Progenitor cell of endocrine pancreas (in vitro differentiated cells): ENCODE data around the gene DSE. TPM values are rescaled to one million over a fixed set of nuclear protein-coding genes. Genes with fewer than 3 reads are reported as not detected.

Experiments used
- DNase-seq: peaks from one replicate; pipeline ENCODE4 v3.0.0; 2021; ENCODE audit warnings: low spot score; ENCODE audit not compliant: unreplicated experiment
- H3K27ac Mint-ChIP-seq: 2 replicates; pipeline ENCODE4 v1.8.0; 2021; ENCODE audit warnings: mild to moderate bottlenecking, moderate library complexity, mixed read lengths
- H3K27me3 Mint-ChIP-seq: 2 replicates; pipeline ENCODE4 v1.8.0; 2021; ENCODE audit warnings: mixed read lengths
- H3K36me3 Mint-ChIP-seq: 2 replicates; pipeline ENCODE4 v1.8.0; 2022; ENCODE audit warnings: mixed read lengths; ENCODE audit not compliant: insufficient read depth
- H3K4me1 Mint-ChIP-seq: 2 replicates; pipeline ENCODE4 v1.8.0; 2021; ENCODE audit warnings: low read depth, mixed read lengths
- H3K4me3 Mint-ChIP-seq: 2 replicates; pipeline ENCODE4 v1.8.0; 2021; ENCODE audit warnings: low read depth, mild to moderate bottlenecking, moderate library complexity, mixed read lengths
- H3K9me3 Mint-ChIP-seq: 2 replicates; pipeline ENCODE4 v1.8.0; 2021; ENCODE audit warnings: low read depth, mixed read lengths
- CTCF ChIP-seq: fragments of 200-600 bp; sonication (generic); IDR thresholded peaks from one replicate; pipeline ENCODE4 v1.5.0; 2021; ENCODE audit warnings: antibody characterized with exemption, mild to moderate bottlenecking; ENCODE audit not compliant: unreplicated experiment
- total RNA-seq: library from RNA; stranded (reverse); gene quantifications from 2 replicates; pipeline ENCODE4 v1.2.1, GENCODE V29; 2021

Gene DSE
- total RNA-seq, 1 donor from 2014 or later: 20.4 TPM

DNA sequence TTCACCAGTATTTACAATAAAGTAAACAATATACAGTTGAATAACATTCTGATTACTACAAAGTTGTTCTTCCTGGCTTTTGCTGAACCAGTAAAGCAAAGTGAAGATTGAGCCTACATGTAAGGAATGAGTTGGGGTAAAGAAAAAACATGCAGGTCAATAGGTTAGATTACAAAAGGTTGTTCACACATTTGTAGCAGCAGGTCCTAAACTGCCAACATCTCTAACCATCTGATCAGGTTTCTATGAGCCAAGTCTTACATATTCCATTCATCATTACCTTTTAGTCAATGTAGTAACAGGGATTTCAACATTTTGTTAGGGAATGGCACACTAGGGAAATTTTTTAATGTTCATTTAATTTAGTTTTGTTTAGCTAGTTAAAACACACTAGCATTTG lies 81.2 kb downstream of the DSE start:
- H3K4me1 Mint-ChIP-seq: peaks cover 6% of the 10 kb centered on the region
- TF ChIP-seq CTCF: no peak
- H3K9me3 Mint-ChIP-seq: no peaks in the 10 kb centered on the region
- no peaks in the 10 kb centered on the region for H3K27me3 Mint-ChIP-seq
- H3K4me3 Mint-ChIP-seq: no peak overlapping the region
- H3K36me3 Mint-ChIP-seq: no peaks in the 10 kb centered on the region
- no peak for DNase-seq
- no peak overlapping the region for H3K27ac Mint-ChIP-seq

DNA sequence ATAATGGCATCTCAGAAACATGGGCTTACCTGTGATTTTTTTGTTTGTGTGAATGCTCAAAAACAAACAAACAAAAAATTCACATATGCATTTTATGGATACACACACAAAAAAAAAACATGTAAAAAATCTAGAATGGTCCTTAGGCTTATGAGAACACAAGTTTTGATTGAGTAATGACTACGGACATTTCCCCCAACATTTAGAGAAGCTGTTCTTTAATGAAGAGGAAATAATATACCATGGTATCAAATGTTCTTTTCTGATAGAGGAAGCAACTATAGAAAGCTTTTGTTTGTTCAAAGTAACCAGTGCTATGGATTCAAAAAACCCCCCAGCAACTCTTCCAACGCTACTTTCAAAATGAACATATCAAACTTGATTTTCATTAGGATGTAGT lies 81.8 kb downstream of the DSE start:
- no peak overlapping the region for H3K4me3 Mint-ChIP-seq
- no peaks in the 10 kb centered on the region for H3K27me3 Mint-ChIP-seq
- no peak for DNase-seq
- TF ChIP-seq CTCF: no peak
- no peak overlapping the region for H3K27ac Mint-ChIP-seq
- no peaks in the 10 kb centered on the region for H3K36me3 Mint-ChIP-seq
- H3K4me1 Mint-ChIP-seq: peaks cover 6% of the 10 kb centered on the region
- no peaks in the 10 kb centered on the region for H3K9me3 Mint-ChIP-seq

DNA sequence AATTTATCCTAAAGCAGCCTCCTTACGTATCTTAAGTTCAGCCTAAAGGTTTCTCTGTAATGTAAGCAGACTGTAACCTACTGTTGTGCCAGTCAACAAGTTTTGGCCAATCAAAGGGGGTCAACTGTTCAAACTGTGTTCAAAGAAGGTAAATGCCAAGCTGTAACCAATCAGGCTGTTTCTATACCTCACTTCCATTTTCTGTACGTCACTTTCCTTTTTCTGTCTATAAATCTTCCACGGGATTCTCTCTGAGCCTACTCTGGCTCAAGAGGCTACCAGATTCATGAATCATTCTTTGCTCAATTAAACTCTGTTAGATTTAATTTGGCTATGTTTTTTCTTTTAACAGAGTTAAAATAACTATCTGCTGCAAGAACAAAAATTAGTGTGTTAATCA lies 85.4 kb downstream of the DSE start:
- no peak for TF ChIP-seq CTCF
- Mint-ChIP-seq H3K27me3 (peaks cover 25% of the 10 kb centered on the region), H3K4me1 (peaks cover 4% of the 10 kb centered on the region), H3K36me3 (no peaks in the 10 kb centered on the region), H3K27ac (no peak overlapping the region), H3K4me3 (no peak overlapping the region), H3K9me3 (no peaks in the 10 kb centered on the region)
- no peak for DNase-seq

GRCh38 chr6:116456927-116457326 lies 86.2 kb downstream of the DSE start:
- no peaks in the 10 kb centered on the region for H3K4me1 Mint-ChIP-seq
- H3K27ac Mint-ChIP-seq: no peak overlapping the region
- TF ChIP-seq CTCF: no peak
- H3K9me3 Mint-ChIP-seq: no peaks in the 10 kb centered on the region
- no peak overlapping the region for H3K4me3 Mint-ChIP-seq
- peaks cover 33% of the 10 kb centered on the region for H3K27me3 Mint-ChIP-seq
- H3K36me3 Mint-ChIP-seq: no peaks in the 10 kb centered on the region
- no peak for DNase-seq

- DNase-seq: no peak
- Mint-ChIP-seq H3K4me1 (peaks cover 3% of the 10 kb centered on the region), H3K27ac (no peak overlapping the region), H3K9me3 (no peaks in the 10 kb centered on the region), H3K4me3 (no peak overlapping the region), H3K36me3 (no peaks in the 10 kb centered on the region), H3K27me3 (peaks cover 43% of the 10 kb centered on the region)
- no peak for TF ChIP-seq CTCF
These were observed 87.5 kb downstream of the DSE start for GRCh38 chr6:116458264-116458663.

DNA sequence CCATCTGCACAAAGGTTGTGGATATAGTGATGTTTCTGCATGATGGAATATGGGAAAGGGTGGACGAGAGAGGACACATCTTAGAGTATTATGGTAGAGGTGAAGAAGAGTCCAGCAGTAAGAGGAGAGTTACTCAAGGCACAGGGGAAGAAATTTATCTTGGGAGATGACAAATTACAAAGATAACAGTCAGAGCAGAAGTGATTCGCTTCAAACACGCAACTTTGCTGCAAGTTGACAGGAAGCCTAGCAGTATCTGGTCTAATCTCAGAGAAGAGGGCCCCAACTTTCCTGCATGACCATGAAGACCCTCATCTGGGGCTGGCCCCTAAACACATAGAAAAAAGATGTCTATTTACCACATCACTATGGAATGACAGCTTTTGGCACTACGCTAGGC lies 89.2 kb downstream of the DSE start:
- H3K4me1 Mint-ChIP-seq: peaks cover 3% of the 10 kb centered on the region
- peaks cover 56% of the 10 kb centered on the region for H3K27me3 Mint-ChIP-seq
- no peak overlapping the region for H3K4me3 Mint-ChIP-seq
- no peak for TF ChIP-seq CTCF
- no peak overlapping the region for H3K27ac Mint-ChIP-seq
- no peaks in the 10 kb centered on the region for H3K9me3 Mint-ChIP-seq
- no peak for DNase-seq
- H3K36me3 Mint-ChIP-seq: no peaks in the 10 kb centered on the region
